Vagina (tissue), 2 donors: ENCODE results near the gene PRG3.

ENCODE experiments used
- POLR2A ChIP-seq, 2 donors: fragments of 450-650 bp; IDR thresholded peaks; one replicate each; pipeline ENCODE4 v1.6.1; 2017; ENCODE audit warnings: antibody characterized with exemption in 2 of 2, mild to moderate bottlenecking in 2 of 2, moderate library complexity in 2 of 2
- POLR2AphosphoS5 ChIP-seq, 2 donors: sonication (generic); formaldehyde crosslinking; IDR thresholded peaks; one replicate each; pipeline ENCODE4 v1.9.0; 2017; ENCODE audit warnings: antibody characterized with exemption in 2 of 2, mild to moderate bottlenecking in 2 of 2, low read depth in 1 of 2; ENCODE audit not compliant: insufficient read depth in 1 of 2
- TF ChIP-seq, protein P1 (sequence below), 3 experiments: fragments of 450-650 bp in 2 of 3; fragments of 200-600 bp in 1 of 3; sonication (generic) in 1 of 3; IDR thresholded peaks; one replicate each; pipeline ENCODE4 v1.5.1; 2017 to 2019; ENCODE audit warnings: antibody characterized with exemption in 3 of 3, mild to moderate bottlenecking in 2 of 3, moderate library complexity in 2 of 3

DNA sequence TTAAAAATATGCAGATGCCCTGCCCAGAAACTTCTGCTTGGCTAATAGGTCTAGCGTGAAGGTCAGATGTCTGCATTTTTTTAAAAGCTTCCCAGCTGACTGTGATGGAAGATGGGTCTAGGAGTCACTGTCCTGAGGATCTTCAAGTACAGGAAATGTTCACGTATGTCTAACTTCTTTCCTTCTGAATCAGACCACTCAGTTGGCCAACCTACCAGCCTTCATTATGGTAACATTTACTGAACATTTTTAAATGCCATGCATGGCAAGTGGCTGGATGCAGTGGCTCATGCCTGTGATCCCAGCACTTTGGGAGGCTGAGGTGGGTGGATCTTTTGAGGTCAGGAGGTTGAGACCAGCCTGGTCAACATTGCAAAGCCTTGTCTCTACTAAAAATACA lies 10.6 kb upstream of the PRG3 start:
- TF ChIP-seq POLR2AphosphoS5 (IDR thresholded peaks at IDR 0.05; ENCODE audit: insufficient read depth in 1 of 2, low read depth in 1 of 2) (no peak), POLR2A (IDR thresholded peaks at IDR 0.05) (no peak)
- TF ChIP-seq, protein P1, sequence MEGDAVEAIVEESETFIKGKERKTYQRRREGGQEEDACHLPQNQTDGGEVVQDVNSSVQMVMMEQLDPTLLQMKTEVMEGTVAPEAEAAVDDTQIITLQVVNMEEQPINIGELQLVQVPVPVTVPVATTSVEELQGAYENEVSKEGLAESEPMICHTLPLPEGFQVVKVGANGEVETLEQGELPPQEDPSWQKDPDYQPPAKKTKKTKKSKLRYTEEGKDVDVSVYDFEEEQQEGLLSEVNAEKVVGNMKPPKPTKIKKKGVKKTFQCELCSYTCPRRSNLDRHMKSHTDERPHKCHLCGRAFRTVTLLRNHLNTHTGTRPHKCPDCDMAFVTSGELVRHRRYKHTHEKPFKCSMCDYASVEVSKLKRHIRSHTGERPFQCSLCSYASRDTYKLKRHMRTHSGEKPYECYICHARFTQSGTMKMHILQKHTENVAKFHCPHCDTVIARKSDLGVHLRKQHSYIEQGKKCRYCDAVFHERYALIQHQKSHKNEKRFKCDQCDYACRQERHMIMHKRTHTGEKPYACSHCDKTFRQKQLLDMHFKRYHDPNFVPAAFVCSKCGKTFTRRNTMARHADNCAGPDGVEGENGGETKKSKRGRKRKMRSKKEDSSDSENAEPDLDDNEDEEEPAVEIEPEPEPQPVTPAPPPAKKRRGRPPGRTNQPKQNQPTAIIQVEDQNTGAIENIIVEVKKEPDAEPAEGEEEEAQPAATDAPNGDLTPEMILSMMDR (IDR thresholded peaks at IDR 0.05): no peak
